Uterus (tissue), 4 donors: ENCODE measurements around the gene CDK6. TPM values are rescaled to one million over a fixed set of nuclear protein-coding genes. Genes with fewer than 3 reads are reported as not detected.

Source experiments
- DNase-seq, 2 donors: peaks; one replicate each; pipeline ENCODE4 v3.0.0-alpha.2; 2019 to 2020
- H3K27ac ChIP-seq, 2 donors: fragments of 200-600 bp; sonication (generic); 1 replicate in 1 of 2; 2 replicates in 1 of 2; pipeline ENCODE4 v1.5.1; 2016 to 2018
- H3K27me3 ChIP-seq, 2 donors: fragments of 200-600 bp; sonication (generic); one replicate each; pipeline ENCODE4 v1.5.1; 2018 to 2019; ENCODE audit warnings: control low read depth in 1 of 2
- H3K36me3 ChIP-seq, 2 donors: fragments of 200-600 bp; sonication (generic); one replicate each; pipeline ENCODE4 v1.5.1; 2019; ENCODE audit warnings: control low read depth in 1 of 2
- H3K4me1 ChIP-seq, 2 donors: fragments of 200-600 bp; sonication (generic); one replicate each; pipeline ENCODE4 v1.5.1; 2018 to 2019; ENCODE audit warnings: control low read depth in 1 of 2
- H3K4me3 ChIP-seq, 2 donors: fragments of 200-600 bp; sonication (generic); 1 replicate in 1 of 2; 2 replicates in 1 of 2; pipeline ENCODE4 v1.5.1; 2018 to 2019; ENCODE audit warnings: mild to moderate bottlenecking in 1 of 2
- H3K9me3 ChIP-seq, 2 donors: fragments of 200-600 bp; sonication (generic); one replicate each; pipeline ENCODE4 v1.5.1; 2019; ENCODE audit warnings: control low read depth in 1 of 2
- CTCF ChIP-seq, 4 experiments: fragments of 200-600 bp in 2 of 4; fragments of 450-650 bp in 2 of 4; sonication (generic) in 2 of 4; IDR thresholded peaks; one replicate each; pipeline ENCODE4 v1.5.1; 2016 to 2019; ENCODE audit warnings: antibody characterized with exemption in 4 of 4, mild to moderate bottlenecking in 2 of 4, moderate library complexity in 1 of 4
- POLR2A ChIP-seq, 2 donors: fragments of 450-650 bp; IDR thresholded peaks; one replicate each; pipeline ENCODE4 v1.6.1; 2016; ENCODE audit warnings: antibody characterized with exemption in 2 of 2, mild to moderate bottlenecking in 1 of 2, moderate library complexity in 1 of 2
- intact Hi-C: fragments of 100-400 bp; cut with DNase I; formaldehyde crosslinking; loops from one replicate; pipeline ENCODE4 v1.15.1; 2023; ENCODE audit warnings: low total_unique reads
- total RNA-seq, 4 donors: library from RNA; depleted of rRNA in 3 of 4; stranded (reverse); fragments of >200 nt in 3 of 4; gene quantifications; one replicate each; pipeline versions ENCODE4 v1.1.0 to v1.2.4, GENCODE V29; 2014 to 2023
- donor health status: DM: yes; HTN: yes; CAD: no.

The CDK6 gene
- total RNA-seq, 4 donors from 2014 or later, result 5.9 to 117 (median 15.2) TPM

DNA sequence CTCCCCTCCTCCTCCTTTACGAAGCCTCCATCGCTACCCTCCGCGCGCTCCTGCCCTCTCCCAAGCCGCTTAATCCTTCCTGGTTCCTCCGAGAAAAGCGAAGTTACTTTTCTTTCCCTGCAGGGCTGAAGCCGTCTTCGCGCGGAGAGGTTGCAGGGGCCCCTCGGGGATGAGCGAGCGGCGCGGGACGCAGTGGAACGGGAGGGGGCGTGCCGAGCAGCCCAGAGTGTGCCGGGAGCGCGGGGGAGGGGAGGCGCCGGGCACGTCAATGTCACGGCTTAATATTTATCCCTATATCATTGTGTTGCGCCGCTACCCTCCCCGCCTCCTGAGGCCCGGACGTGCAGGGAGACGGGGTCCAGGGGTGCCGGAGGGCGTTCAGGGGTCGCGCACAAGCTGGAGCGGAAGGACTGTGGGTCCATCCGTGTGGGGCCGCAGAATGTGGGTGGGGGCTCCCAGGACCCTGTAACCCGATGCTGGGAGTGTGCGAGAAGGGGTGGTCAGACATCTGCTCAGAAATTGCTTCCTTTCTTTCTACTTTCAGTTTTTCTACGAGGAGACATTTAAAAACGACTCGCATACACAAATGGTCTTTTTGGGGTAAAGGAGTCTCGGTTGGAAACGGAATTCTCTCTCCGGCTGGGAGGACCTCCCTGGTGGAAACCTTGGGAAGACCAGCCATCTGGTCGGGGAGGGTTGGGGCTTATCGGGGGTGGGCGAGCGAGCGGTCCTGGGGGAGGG, 2.4 kb downstream of the CDK6 start:
- intact Hi-C loops, result no loop called here
- H3K4me1 ChIP-seq, result peaks cover 0 to 8% of the 10 kb centered on the region in 2 donors
- no peaks in the 10 kb centered on the region for H3K9me3 ChIP-seq
- TF ChIP-seq CTCF (IDR thresholded peaks at IDR 0.05), result peak in 2 of 4 experiments; percentile 23 to 45
- no peak for TF ChIP-seq POLR2A (IDR thresholded peaks at IDR 0.05)
- H3K4me3 ChIP-seq, result peak overlapping the region; percentile 52 to 69
- no peaks in the 10 kb centered on the region for H3K27me3 ChIP-seq
- H3K36me3 ChIP-seq, result no peaks in the 10 kb centered on the region
- peak overlapping the region; percentile 82 to 84 for H3K27ac ChIP-seq
- DNase-seq, result peak; percentile 67

DNA sequence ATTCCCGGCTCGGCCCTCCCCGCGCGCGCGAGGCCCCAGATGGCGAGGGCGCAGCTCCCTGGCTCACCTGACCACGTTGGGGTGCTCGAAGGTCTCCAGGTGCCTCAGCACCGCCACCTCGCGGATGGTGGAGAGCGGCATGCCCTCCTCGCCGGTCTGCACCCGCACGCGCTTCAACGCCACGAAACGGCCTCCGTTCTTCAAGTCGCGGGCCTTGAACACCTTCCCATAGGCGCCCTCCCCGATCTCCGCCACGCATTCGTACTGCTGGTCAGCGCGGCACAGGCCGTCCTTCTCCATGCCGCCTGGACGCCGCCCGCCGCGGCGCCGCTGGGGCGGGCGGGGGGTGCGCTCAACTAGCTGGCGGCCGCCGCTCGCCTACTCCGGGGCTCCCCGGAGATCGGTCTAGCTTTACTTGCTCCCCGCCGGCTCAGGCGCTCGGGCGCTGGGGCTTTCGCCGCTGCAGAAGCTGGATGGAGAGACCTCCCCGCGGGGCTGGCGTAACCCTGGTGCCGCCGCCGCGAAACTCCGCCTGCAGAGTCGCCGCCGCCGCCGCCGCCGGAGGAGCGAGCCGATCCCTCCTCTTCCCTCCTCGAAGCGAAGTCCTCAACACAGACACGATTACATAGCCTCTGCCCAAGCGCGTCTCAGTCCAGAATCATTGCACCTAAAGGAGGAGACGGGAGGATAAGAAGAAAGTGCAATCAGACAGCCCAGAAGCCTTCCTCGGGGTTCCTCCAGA, 3.2 kb downstream of the CDK6 start:
- peak; percentile 77 to 78 for DNase-seq
- no peaks in the 10 kb centered on the region for H3K36me3 ChIP-seq
- intact Hi-C loops, result no loop called here
- H3K4me3 ChIP-seq, result peak overlapping the region; percentile 52 to 69
- H3K9me3 ChIP-seq, result no peaks in the 10 kb centered on the region
- no peaks in the 10 kb centered on the region for H3K27me3 ChIP-seq
- H3K27ac ChIP-seq, result peak overlapping the region; percentile 82 to 84
- H3K4me1 ChIP-seq, result peaks cover 0 to 8% of the 10 kb centered on the region in 2 donors
- peak; percentile 78 to 83 (median 80) for TF ChIP-seq CTCF (IDR thresholded peaks at IDR 0.05)
- TF ChIP-seq POLR2A (IDR thresholded peaks at IDR 0.05), result peak in 1 of 2 donors; percentile 20

DNA sequence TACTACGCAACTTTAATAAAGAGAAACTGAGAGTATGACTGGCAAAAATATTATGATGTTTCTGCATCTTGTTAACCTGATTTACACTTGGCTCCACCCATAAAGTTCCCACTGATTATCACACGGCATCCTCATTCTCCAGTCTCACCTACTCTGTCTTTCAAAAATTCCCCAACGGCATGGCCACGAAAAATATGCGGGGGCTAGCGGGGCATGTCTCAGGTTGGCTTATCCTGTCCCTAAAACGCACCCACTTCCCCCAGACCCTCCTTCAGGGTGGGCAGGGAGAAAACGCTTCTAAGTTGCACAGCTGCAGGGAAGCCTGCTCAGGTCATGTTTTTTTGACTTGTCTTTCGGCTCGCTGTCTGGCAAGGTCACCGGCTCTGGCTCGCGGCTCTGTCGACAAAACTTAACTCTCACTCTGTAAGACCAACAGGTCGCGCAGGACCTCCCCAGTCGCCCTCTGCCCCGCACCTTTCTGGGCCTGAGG, 3.8 kb downstream of the CDK6 start:
- Histone ChIP-seq H3K36me3 (no peaks in the 10 kb centered on the region), H3K4me1 (peaks cover 0 to 8% of the 10 kb centered on the region in 2 donors), H3K27ac (peak overlapping the region; percentile 82 to 84), H3K27me3 (no peaks in the 10 kb centered on the region), H3K9me3 (no peaks in the 10 kb centered on the region), H3K4me3 (peak overlapping the region; percentile 52 to 69)
- intact Hi-C loops, result no loop called here
- DNase-seq, result no peak
- TF ChIP-seq CTCF (IDR thresholded peaks at IDR 0.05) (no peak), POLR2A (IDR thresholded peaks at IDR 0.05) (no peak)

DNA sequence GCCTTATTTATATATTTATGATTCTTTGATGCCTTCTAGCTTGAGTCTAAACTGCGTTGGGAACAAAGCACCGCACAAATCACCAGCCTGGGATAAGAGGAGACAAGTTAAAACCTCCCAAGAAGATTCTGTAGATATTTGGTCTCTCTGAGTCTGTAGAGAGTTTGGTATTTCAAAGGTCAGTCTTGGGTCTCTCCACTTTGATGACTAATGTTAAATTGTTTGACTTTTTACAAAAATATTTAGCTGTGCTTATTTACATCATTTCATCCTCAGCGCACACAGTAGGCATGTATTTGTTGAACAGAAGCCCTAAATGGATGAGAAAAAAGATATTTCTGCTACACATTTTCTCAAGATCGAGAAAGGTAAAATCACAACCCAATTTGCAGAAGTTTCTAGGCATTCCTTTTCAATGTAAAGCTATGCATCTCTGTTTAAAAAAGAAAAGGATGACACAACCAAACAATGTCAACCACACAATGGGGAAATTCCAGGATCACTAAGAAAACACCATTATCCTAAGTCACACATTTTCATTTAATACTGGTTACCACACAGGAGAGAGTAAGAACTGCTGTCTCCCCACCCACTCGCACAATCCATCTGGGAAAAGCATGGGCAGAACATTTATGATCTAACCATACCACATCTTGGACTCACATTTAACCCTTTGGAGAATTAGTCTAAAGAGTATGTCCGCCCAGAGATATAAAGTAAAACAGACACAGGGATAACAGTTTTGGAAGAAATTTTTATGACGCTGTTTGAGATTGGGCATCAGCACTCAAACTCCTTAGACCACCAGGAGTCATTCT, 4.4 kb downstream of the CDK6 start:
- no peak for DNase-seq
- Histone ChIP-seq H3K4me3 (peak overlapping the region; percentile 52 to 69), H3K36me3 (no peaks in the 10 kb centered on the region), H3K27me3 (no peaks in the 10 kb centered on the region), H3K27ac (peak overlapping the region in 1 of 2 donors; percentile 82), H3K4me1 (peaks cover 0 to 8% of the 10 kb centered on the region in 2 donors), H3K9me3 (no peaks in the 10 kb centered on the region)
- intact Hi-C loops, result no loop called here
- TF ChIP-seq CTCF (IDR thresholded peaks at IDR 0.05) (no peak), POLR2A (IDR thresholded peaks at IDR 0.05) (no peak)
